ENCODE measurements around the gene TRIP6.

- no peak for TF ChIP-seq REST (IDR thresholded peaks at IDR 0.05; ENCODE audit: unreplicated experiment)
- no peak for TF ChIP-seq EZH2 (IDR thresholded peaks at IDR 0.05; ENCODE audit: low read depth, unreplicated experiment)
- peak in 1 of 2 experiments; percentile 45; a peak in 3 of 4 replicates for TF ChIP-seq CTCF (conservative IDR thresholded peaks at IDR 0.05; ENCODE audit: low read depth in 2 of 2)
- no peak for TF ChIP-seq POLR2AphosphoS5 (IDR thresholded peaks at IDR 0.05; ENCODE audit: low read depth)
- no peak for TF ChIP-seq ZNF331 (CRISPR knock-in tag; IDR thresholded peaks at IDR 0.05; ENCODE audit: low read depth)
- TF ChIP-seq JUNB (IDR thresholded peaks at IDR 0.05; ENCODE audit: unreplicated experiment): no peak
- no peak for TF ChIP-seq CREB1 (CRISPR knock-in tag; IDR thresholded peaks at IDR 0.05; ENCODE audit: low read depth)
- TF ChIP-seq STAT1 (IDR thresholded peaks at IDR 0.05; ENCODE audit: unreplicated experiment): no peak
- no peak for TF ChIP-seq EZH2phosphoT487 (IDR thresholded peaks at IDR 0.05; ENCODE audit: unreplicated experiment)
Measured at GRCh38 chr7:100865372-100865911, 1.7 kb upstream of the TRIP6 start.

Measured in GM23338 (cell line).